Measurements from ENCODE around the gene TMEM69. TPM values are rescaled to one million over a fixed set of nuclear protein-coding genes. Genes with fewer than 3 reads are reported as not detected.
"Not testable (repeated sequence)": the region's sequence is repeated elsewhere in the genome, so short reads cannot be mapped to it uniquely, and the experiment has no call there.

The TMEM69 gene
- total and polyA plus RNA-seq, 11 donors, result 18.7 to 38.5 (median 25.2) TPM

DNA sequence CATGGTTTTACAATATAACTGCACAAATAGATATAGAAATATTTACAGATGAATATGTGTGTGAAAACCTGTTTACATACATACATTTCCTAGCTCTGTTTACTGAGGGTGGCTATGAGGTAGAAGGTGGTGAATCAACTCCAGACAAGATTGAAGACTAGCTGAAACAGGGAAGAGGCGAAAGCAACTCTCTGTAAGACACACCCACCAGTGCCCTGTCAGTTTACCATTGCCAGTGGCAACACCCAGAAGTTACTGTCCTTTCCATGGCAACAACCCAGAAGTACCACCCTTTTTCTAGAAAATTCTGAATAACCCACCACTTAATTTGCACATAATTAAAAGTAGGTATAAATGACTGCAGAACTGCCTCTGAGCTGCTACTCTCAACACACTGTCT, 16.7 kb downstream of the TMEM69 start:
- no peak for ATAC-seq
- WGBS, 4 donors, result 100% methylated on average over 1 of the region's 1 CpG
- Histone ChIP-seq H3K9me3 (peaks cover 0 to 11% (median 0%) of the 10 kb centered on the region in 12 donors), H3K27ac (no peak overlapping the region), H3K4me1 (no peaks in the 10 kb centered on the region), H3K4me3 (no peak overlapping the region), H3K36me3 (peaks cover 0 to 55% (median 19%) of the 10 kb centered on the region in 9 donors), H3K27me3 (no peaks in the 10 kb centered on the region)
- intact Hi-C loops (cut with DNase I), result no loop called here
- no peak for DNase-seq
- TF ChIP-seq POLR2A (IDR thresholded peaks at IDR 0.05), result no peak
- TF ChIP-seq, protein P1, sequence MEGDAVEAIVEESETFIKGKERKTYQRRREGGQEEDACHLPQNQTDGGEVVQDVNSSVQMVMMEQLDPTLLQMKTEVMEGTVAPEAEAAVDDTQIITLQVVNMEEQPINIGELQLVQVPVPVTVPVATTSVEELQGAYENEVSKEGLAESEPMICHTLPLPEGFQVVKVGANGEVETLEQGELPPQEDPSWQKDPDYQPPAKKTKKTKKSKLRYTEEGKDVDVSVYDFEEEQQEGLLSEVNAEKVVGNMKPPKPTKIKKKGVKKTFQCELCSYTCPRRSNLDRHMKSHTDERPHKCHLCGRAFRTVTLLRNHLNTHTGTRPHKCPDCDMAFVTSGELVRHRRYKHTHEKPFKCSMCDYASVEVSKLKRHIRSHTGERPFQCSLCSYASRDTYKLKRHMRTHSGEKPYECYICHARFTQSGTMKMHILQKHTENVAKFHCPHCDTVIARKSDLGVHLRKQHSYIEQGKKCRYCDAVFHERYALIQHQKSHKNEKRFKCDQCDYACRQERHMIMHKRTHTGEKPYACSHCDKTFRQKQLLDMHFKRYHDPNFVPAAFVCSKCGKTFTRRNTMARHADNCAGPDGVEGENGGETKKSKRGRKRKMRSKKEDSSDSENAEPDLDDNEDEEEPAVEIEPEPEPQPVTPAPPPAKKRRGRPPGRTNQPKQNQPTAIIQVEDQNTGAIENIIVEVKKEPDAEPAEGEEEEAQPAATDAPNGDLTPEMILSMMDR (IDR thresholded peaks at IDR 0.05), result no peak

DNA sequence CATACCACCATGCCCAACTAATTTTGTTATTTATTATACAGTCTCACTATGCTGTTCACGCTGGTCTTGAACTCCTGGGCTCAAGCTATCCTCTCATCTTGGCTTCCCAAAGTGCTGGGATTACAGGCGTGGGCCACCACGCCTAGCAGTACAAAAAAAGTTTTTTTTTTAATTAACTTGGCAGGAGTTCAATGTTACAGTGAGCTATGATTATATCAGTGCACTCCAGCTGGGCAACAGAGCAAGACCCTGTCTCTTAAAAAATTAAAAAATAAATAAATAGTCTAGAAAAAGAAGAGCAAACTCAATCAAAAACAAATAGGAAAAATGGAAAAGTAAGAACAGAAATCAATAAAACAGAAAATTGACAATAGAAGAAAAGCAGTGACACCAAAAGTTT, 25.7 kb downstream of the TMEM69 start:
- Histone ChIP-seq H3K4me3 (no peak overlapping the region), H3K27me3 (no peaks in the 10 kb centered on the region), H3K36me3 (peaks cover 0 to 81% (median 32%) of the 10 kb centered on the region in 9 donors), H3K27ac (no peak overlapping the region), H3K4me1 (no peaks in the 10 kb centered on the region), H3K9me3 (peaks cover 0 to under 1% (median 0%) of the 10 kb centered on the region in 12 donors)
- no peak for DNase-seq
- intact Hi-C loops (cut with DNase I), result no loop called here
- 90 to 98% (median 92%) methylated on average over 3 of the region's 3 CpGs for WGBS, 4 donors
- TF ChIP-seq, protein P1 (IDR thresholded peaks at IDR 0.05), result no peak
- TF ChIP-seq POLR2A (IDR thresholded peaks at IDR 0.05), result no peak
- ATAC-seq, result no peak

DNA sequence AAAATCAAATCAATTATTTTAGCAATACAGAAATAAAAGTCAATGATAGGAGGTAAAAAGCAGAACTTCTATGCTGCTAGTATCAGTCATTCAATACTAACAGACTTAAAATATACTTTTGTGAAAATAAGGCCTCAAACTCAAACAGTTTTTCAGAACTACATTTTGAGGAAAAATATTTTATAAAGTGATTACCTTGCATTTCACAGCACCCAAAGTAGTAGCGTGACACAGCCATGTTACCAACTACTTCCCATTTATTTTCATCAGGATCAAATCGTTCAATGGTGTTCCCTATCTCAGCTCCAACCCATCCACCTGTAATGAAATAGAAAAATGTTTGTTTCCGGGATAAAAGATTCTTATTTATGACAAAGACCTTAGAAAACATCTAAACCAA, 28.7 kb downstream of the TMEM69 start:
- Histone ChIP-seq H3K36me3 (peaks cover 0 to 75% (median 23%) of the 10 kb centered on the region in 9 donors), H3K4me1 (no peaks in the 10 kb centered on the region), H3K9me3 (no peaks in the 10 kb centered on the region), H3K27ac (no peak overlapping the region), H3K4me3 (no peak overlapping the region), H3K27me3 (no peaks in the 10 kb centered on the region)
- DNase-seq (no peak), ATAC-seq (no peak)
- TF ChIP-seq POLR2A (IDR thresholded peaks at IDR 0.05), result no peak
- TF ChIP-seq, protein P1 (IDR thresholded peaks at IDR 0.05), result no peak
- WGBS, 4 donors, result 90 to 92% (median 91%) methylated on average over 3 of the region's 3 CpGs
- intact Hi-C loops (cut with DNase I), result no loop called here

DNA sequence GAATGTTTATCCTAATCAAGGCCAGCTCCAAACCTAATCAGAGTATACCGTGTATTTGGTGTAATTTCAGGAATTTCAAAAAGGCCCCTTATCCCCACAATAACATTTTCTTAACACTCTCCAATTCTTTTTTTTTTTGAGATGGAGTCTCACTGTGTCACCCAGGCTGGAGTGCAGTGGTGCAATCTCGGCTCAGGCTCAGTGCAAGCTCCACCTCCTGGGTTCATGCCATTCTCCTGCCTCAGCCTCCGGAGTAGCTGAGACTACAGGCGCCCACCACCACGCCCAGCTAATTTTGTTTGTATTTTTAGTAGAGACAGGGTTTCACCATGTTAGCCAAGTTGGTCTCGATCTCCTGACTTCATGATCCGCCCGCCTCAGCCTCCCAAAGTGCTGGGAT, 29.4 kb downstream of the TMEM69 start:
- H3K4me3 ChIP-seq; ATAC-seq; H3K9me3 ChIP-seq; H3K27ac ChIP-seq; DNase-seq; H3K27me3 ChIP-seq; H3K4me1 ChIP-seq; intact Hi-C loops (cut with DNase I): not testable (repeated sequence)
- H3K36me3 ChIP-seq, result peaks cover 0 to 73% (median 18%) of the 10 kb centered on the region in 9 donors
- WGBS, 4 donors, result 81 to 89% (median 87%) methylated on average over 8 of the region's 8 CpGs

DNA sequence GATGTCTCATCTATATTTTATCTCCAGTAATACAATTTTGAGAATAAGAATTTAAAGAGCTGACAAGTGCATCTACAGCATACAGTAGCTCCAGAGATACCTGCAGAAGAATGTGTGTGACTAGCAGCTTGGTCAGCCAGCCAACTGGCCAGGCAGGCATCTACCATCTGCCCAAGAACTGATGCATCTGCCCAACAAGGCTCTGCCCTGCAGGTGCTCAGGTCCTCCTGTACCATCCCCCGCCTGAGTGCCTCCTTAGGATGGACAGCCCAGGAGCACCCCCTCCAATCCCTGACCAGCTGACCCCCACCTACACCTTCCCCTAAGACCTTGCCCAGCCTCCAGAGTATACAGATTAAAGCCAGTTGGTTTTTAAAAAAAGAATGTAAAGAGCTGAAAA, 30.3 kb downstream of the TMEM69 start:
- Histone ChIP-seq H3K4me1 (peaks cover 0 to 9% (median 0%) of the 10 kb centered on the region in 12 donors), H3K4me3 (no peak overlapping the region), H3K27ac (no peak overlapping the region), H3K36me3 (peaks cover 0 to 65% (median 18%) of the 10 kb centered on the region in 9 donors), H3K27me3 (no peaks in the 10 kb centered on the region), H3K9me3 (no peaks in the 10 kb centered on the region)
- no peak for ATAC-seq
- 93 to 100% (median 96%) methylated on average over 1 of the region's 1 CpG for WGBS, 4 donors
- intact Hi-C loops (cut with DNase I), result no loop called here
- TF ChIP-seq POLR2A (IDR thresholded peaks at IDR 0.05), result no peak
- TF ChIP-seq, protein P1 (IDR thresholded peaks at IDR 0.05), result no peak
- DNase-seq, result no peak
